ENCODE measurements around the gene SRM. TPM values are rescaled to one million over a fixed set of nuclear protein-coding genes. Genes with fewer than 3 reads are reported as not detected.

SRM gene
- total RNA-seq, 1 experiment from 2014 or later = 249 TPM

DNA sequence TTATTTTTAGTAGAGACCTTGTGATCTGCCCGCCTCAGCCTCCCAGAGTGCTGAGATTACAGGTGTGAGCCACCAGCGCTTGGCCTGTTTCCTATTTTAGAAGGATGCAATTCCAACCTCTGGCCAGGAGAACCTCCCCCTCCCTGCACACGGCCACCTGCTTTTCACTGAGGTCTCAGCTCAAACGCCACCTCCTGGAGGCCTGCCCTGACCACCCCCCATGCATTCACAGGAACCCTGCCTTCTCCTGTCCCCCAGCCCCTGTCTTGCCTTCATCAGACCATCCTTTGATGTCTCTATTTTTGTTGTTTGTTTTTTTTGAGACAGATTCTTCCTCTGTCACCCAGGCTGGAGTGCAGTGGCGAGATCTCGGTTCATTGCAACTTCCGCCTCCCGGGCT lies 2.3 kb downstream of the SRM start:
- intact Hi-C loops (cut with micrococcal nuclease; ENCODE audit: unreplicated experiment) (no loop called here), in situ Hi-C loops (cut with HindIII; ENCODE audit: low pct_unique_long_range_greater_than_20kb, low sequenced_read_pairs) (no loop called here)
- Histone ChIP-seq H3K4me3 (ENCODE audit: low read depth in 2 of 2, low read length in 2 of 2) (no peak overlapping the region), H3K9me3 (ENCODE audit: control insufficient read depth, insufficient read depth, low read depth, low read length) (no peaks in the 10 kb centered on the region), H3K4me1 (ENCODE audit: control insufficient read depth, insufficient read depth, low read length) (peaks cover 29% of the 10 kb centered on the region), H3K36me3 (ENCODE audit: control insufficient read depth, insufficient read depth, low read length) (peaks cover 5% of the 10 kb centered on the region), H3K27ac (ENCODE audit: low read length) (no peak overlapping the region), H3K27me3 (ENCODE audit: control insufficient read depth, insufficient read depth, low read length) (no peaks in the 10 kb centered on the region)
- TF ChIP-seq TCF7L2 (IDR thresholded peaks at IDR 0.05; ENCODE audit: low read depth, low read length) (no peak), POLR2AphosphoS5 (IDR thresholded peaks at IDR 0.05; ENCODE audit: low read depth, low read length) (no peak), SIN3A (IDR thresholded peaks at IDR 0.05; ENCODE audit: borderline replicate concordance, insufficient read depth, low read depth, low read length) (no peak)
- TF ChIP-seq, protein P1, sequence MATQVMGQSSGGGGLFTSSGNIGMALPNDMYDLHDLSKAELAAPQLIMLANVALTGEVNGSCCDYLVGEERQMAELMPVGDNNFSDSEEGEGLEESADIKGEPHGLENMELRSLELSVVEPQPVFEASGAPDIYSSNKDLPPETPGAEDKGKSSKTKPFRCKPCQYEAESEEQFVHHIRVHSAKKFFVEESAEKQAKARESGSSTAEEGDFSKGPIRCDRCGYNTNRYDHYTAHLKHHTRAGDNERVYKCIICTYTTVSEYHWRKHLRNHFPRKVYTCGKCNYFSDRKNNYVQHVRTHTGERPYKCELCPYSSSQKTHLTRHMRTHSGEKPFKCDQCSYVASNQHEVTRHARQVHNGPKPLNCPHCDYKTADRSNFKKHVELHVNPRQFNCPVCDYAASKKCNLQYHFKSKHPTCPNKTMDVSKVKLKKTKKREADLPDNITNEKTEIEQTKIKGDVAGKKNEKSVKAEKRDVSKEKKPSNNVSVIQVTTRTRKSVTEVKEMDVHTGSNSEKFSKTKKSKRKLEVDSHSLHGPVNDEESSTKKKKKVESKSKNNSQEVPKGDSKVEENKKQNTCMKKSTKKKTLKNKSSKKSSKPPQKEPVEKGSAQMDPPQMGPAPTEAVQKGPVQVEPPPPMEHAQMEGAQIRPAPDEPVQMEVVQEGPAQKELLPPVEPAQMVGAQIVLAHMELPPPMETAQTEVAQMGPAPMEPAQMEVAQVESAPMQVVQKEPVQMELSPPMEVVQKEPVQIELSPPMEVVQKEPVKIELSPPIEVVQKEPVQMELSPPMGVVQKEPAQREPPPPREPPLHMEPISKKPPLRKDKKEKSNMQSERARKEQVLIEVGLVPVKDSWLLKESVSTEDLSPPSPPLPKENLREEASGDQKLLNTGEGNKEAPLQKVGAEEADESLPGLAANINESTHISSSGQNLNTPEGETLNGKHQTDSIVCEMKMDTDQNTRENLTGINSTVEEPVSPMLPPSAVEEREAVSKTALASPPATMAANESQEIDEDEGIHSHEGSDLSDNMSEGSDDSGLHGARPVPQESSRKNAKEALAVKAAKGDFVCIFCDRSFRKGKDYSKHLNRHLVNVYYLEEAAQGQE (IDR thresholded peaks at IDR 0.05; ENCODE audit: insufficient read depth in 1 of 2, low read depth in 2 of 2, low read length in 1 of 2) = no peak
- TF ChIP-seq, protein P2, sequence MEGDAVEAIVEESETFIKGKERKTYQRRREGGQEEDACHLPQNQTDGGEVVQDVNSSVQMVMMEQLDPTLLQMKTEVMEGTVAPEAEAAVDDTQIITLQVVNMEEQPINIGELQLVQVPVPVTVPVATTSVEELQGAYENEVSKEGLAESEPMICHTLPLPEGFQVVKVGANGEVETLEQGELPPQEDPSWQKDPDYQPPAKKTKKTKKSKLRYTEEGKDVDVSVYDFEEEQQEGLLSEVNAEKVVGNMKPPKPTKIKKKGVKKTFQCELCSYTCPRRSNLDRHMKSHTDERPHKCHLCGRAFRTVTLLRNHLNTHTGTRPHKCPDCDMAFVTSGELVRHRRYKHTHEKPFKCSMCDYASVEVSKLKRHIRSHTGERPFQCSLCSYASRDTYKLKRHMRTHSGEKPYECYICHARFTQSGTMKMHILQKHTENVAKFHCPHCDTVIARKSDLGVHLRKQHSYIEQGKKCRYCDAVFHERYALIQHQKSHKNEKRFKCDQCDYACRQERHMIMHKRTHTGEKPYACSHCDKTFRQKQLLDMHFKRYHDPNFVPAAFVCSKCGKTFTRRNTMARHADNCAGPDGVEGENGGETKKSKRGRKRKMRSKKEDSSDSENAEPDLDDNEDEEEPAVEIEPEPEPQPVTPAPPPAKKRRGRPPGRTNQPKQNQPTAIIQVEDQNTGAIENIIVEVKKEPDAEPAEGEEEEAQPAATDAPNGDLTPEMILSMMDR (IDR thresholded peaks at IDR 0.05) = no peak
- DNase-seq (ENCODE audit: low read depth, low spot score) = no peak
- POLR2A ChIA-PET = no interaction called here
- CTCF ChIA-PET = interaction anchor here (0.7 kb wide), 1 partner anchor 591 kb away, joined by 9 read pairs; no protein-coding TSS in a partner anchor
- ATAC-seq = no peak
- no TSS peak for BruUV-seq (replicated peaks)

DNA sequence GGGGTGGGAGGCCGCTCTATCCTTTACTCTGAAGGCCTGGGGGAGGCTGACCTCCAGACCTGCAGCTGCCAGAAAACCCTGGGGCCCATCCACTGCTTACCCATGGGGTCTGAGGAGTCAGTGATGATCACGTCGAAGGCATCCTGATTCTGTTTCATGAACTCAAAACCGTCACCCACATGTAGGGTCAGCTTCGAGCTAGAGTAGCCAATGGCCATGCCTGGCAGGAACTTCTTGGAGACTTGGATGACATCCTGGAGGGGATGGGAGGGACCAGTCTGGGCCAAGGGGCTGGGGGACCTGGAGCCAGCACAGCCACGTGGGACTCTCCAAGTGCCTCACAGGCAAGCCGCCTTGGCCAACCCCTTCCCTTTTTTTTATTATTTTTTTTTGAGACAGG lies 3.3 kb downstream of the SRM start:
- Histone ChIP-seq H3K4me3 (ENCODE audit: low read depth in 2 of 2, low read length in 2 of 2) (no peak overlapping the region), H3K27me3 (ENCODE audit: control insufficient read depth, insufficient read depth, low read length) (no peaks in the 10 kb centered on the region), H3K9me3 (ENCODE audit: control insufficient read depth, insufficient read depth, low read depth, low read length) (no peaks in the 10 kb centered on the region), H3K4me1 (ENCODE audit: control insufficient read depth, insufficient read depth, low read length) (peaks cover 21% of the 10 kb centered on the region), H3K36me3 (ENCODE audit: control insufficient read depth, insufficient read depth, low read length) (peaks cover 5% of the 10 kb centered on the region), H3K27ac (ENCODE audit: low read length) (no peak overlapping the region)
- ChIA-PET CTCF (no interaction called here), POLR2A (interaction anchor here (0.7 kb wide), 1 partner anchor 562 kb away, joined by 6 read pairs; no protein-coding TSS in a partner anchor)
- BruUV-seq (replicated peaks) = no TSS peak
- in situ Hi-C loops (cut with HindIII; ENCODE audit: low pct_unique_long_range_greater_than_20kb, low sequenced_read_pairs) (no loop called here), intact Hi-C loops (cut with micrococcal nuclease; ENCODE audit: unreplicated experiment) (no loop called here)
- TF ChIP-seq, protein P2 (IDR thresholded peaks at IDR 0.05) = no peak
- TF ChIP-seq, protein P1 (IDR thresholded peaks at IDR 0.05; ENCODE audit: insufficient read depth in 1 of 2, low read depth in 2 of 2, low read length in 1 of 2) = no peak
- TF ChIP-seq TCF7L2 (IDR thresholded peaks at IDR 0.05; ENCODE audit: low read depth, low read length) = no peak
- no peak for TF ChIP-seq SIN3A (IDR thresholded peaks at IDR 0.05; ENCODE audit: borderline replicate concordance, insufficient read depth, low read depth, low read length)
- no peak for TF ChIP-seq POLR2AphosphoS5 (IDR thresholded peaks at IDR 0.05; ENCODE audit: low read depth, low read length)
- DNase-seq (ENCODE audit: low read depth, low spot score) (no peak), ATAC-seq (no peak)
